HG03520 (cell line): ENCODE data around the gene CXXC5.

ENCODE experiments used
- ATAC-seq: cut with Tn5 transposase; IDR thresholded peaks from one replicate; pipeline ENCODE4 v1.9.1; 2021; ENCODE audit warnings: mild to moderate bottlenecking, moderate library complexity; ENCODE audit not compliant: unreplicated experiment

Gene CXXC5

DNA sequence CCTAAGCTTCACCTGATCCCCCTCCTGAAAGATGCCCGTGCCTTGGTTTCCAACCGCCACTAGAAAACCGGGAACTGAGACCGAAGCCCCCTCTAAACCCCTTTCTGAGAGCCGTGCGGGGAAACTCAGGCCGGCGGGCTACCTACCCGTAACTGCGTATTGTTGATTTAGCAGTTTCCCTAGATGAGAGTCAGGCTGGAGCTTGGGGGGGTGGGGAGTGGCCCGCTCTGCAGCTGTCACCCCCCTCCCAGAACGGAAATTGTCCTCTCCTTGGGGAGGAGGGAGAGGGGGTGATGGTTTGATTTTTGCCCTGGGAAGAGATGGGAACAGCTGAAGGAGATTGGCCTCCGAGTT, 2.5 kb downstream of the CXXC5 start:
- no peak for ATAC-seq

DNA sequence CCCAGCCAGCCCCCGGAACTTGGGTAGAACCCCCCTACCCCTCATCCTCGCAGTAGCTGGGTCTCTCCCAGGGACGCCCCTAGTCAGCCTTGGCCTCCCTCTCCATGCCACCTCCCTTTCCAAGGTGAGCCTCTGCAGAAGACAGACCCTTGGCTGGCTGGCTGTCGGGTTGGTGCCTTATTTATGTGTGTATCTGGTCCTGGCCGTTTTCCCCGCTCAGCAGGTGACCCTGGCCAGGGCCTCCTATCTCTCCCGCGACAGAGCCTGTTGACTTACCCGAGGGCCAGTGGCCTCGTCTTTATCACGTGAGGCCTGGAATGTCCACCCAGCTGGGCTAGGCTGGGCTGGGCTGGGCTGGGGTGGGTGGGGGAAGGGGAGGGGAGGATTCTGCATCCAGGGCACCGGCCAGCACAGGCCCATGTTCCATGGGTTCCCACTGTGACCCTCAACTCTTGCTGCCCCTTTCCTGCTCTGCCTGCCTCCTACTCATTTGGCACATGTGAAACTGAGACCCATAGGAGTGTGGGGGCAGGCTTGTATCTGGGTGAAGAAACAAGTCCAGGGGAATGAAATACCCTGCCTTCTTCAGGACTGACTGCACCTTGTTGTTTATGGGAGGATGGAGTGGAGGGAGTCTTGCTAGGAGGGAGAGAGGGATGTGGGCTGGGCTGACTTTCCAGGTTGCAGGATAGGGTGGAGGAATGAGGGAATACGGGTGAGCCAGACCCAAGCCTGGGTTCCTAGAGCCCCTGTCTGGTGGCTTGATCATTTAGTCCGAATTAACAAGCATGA, 3.1 kb downstream of the CXXC5 start:
- no peak for ATAC-seq

DNA sequence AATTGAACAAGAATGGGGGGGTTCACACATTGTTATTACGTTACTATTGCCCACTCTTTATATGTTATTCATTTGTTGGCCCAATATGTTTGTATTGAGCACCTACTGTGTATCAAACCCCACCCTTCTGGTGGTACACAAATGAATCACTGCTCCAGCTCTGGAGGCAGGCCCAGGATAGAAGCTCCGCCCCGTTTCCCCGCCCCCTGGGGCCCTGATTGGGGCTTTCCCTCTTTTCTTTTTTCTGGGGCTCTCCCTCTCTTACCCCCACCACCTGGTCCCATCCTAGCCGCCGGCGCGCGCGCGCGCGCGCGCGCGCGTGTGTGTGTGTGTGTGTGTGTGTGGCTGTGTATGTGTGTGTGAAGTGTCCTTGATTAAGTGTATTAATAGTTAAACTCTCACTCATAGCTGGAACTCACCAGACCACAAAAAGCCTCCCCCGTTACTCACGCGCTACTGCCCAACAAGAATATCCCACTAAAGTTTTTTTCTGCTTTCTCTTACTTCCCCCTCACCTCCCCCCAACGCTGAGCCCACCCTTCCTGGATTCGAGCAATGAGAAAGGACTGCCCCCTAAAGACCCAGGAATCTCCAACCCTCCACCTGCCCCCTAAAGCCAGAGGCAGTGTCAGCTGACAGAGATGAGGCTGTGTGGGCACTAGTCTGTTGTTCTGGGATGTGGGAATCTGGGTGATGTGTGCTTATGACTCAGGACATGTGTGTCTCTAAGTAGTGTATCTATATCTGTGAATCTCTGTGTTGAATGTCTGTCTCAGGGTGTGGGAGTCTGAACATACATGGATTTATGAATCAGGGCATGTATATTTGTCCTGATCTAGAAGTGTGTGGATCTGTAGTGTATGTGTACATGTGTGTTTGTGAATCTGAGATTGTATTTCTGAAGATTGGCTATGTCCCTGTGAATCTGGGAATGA, 4.0 kb downstream of the CXXC5 start:
- ATAC-seq = peak; percentile 38

DNA sequence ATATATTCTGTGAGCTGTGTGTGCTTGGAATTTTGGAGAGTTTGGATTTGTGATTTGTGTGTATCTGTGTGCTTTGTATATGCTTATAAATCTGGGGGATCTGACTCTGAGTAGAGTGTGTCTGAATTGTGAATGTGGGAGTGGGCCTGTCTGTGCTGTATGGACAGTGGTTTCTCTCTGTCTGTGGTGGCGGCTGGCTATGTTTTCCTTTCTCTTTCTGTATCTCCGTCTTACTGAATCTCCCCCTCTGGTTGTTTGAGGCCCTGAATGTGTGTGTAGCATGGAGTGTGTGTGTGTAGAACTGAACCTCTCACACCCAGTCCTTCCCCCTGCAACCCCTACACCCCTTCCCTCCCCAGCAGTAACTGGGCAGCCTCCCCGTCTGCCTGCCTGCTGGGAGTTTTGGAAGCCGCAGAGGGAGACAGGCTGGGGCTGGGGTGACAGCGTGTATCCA, 4.7 kb downstream of the CXXC5 start:
- peak; percentile 27 for ATAC-seq

- ATAC-seq = no peak
These were observed 5.5 kb downstream of the CXXC5 start for GRCh38 chr5:139653616-139654015.

DNA sequence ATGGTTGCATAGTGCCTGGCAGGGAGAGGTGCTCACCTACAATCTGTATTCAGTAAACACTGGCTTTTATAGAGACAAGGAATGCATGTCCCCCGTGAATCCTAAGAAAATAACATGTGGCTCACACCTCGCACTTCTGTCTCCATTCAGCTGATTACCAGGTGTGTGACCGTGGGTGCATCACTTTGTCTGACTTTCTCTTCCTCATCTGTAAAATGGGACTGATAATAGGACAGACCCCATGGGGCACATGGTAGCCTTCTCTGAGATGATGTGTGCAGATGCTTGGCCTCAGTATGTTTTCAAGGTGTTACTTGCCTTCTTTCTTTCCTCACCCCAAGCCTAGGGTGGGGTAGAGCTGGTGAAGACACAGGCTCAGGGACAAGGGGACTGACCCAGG, 6.3 kb downstream of the CXXC5 start:
- no peak for ATAC-seq

- no peak for ATAC-seq
These were observed 6.8 kb downstream of the CXXC5 start for GRCh38 chr5:139654871-139655491.

GRCh38 chr5:139655727-139656271, 7.7 kb downstream of the CXXC5 start:
- no peak for ATAC-seq

DNA sequence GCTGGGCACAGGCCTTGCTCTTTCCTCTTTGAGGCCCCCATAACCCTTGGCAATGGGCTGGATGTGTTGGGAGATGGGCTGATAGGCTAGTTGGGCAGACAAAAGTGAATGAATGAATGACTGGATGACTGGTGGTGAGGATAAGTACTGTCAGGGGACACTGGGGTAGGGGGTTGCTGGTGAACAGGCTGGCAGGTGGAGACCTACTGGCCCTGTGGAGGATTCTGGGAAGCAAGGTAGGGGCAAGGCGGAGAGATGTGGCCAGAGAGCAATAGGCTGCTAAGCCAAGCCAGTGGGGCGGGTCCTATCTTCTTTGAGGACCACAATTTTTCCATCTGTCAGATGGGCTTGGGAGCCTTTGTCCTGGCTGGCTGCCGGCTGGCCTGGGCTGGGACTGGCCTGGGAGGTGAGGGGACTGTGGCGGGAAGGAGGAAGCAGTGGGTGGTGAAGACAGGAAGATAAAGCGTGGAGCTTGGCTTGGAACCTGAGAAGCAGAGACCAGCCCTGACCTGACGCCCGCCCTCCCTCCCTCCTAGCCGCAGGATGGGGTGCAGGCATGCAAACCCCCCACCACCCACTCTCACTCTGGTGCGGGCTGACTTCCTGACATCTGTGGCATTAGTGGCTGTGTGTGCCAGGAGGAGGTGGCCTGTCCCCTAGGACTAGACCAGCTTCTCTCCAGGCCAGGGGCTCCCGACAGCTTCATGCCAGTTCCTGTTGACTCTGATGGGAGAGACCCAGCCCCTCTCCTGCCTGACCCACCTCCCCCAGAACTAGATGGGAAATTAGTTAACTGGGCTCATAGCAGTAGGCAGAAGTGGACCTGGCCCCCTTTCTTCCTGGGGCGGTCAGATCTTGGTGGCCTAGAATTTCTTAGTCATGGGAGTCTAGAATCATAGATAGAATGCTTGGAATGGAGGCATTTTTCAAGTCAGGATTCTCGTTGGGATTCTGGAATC, 9.5 kb downstream of the CXXC5 start:
- ATAC-seq = no peak

DNA sequence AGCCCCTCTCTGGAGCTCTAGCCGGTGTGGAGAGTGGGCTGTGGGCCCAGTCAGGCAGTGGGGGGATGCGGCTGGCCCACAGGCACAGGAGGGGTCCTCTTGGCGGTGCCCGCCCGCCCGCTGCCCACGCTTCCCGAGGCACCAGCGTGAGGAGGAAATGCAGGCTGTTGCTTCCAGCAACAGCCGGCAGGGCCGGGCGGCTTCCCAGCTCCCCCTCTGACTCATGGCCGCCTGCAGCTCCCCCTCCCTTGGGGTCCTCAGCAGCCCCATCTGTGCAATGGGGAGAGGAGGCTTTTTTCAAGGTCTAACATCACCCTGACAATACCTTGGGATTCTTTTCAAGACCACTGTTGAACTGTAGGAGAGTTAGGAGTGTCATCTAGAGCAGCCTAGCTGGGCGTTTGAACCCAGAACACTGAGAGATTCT, 10.4 kb downstream of the CXXC5 start:
- no peak for ATAC-seq

DNA sequence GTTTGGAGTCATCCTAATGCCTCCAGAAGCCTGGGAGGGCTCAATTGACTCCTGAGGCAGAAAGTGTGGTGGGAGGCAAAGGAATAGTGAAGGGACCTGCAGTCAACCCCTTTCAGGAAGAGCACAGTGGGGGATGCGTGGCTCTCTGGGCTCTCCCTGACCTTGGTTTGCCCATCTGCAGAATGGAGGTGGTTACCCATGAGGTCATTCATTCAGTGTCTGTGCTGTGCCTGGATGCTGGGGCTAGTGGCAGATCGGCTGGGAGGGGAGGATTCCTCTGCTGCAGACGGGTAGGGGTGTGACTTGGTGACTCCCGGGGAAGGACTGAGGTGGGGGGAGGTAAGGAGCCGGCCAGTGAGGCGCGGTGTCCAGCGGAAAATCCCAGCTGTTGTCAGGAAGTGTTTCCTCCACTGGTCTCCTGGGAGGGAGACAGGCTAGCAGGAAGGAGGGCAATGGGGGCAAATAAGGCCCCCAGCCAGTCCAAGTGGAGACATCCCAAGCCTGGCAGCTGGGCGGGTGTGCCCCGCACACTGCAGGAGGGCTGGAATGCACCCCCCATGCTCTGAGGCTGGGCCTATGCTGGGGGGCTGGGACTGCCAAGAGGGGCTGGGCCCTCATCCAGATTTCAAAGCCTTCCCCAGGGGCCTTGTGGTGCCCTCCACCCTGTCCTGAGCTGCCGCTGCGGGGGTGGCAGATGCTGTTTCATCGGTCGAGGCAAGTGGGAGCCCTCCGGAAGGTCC, 10.9 kb downstream of the CXXC5 start:
- no peak for ATAC-seq

DNA sequence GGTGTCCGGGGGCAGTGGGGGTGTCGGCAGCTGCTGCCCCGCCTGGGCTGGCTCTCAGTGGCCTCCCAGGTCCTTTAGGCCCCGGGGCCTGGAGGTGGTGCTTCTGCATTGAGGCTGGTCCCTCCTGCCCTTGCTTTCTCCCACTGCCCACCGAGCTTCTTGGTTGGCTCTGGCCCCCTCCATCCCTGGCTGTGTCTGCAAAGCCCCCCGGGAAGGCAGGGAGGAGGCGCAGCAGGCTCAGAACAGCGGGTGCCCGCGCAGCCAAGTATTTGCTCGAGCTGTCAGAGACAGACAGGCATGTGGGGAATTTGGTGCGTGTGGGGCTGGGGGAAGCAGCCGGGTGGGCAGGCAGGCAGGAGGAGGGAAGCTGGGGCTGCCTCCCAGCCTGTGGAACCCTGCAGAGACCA, 11.5 kb downstream of the CXXC5 start:
- no peak for ATAC-seq

DNA sequence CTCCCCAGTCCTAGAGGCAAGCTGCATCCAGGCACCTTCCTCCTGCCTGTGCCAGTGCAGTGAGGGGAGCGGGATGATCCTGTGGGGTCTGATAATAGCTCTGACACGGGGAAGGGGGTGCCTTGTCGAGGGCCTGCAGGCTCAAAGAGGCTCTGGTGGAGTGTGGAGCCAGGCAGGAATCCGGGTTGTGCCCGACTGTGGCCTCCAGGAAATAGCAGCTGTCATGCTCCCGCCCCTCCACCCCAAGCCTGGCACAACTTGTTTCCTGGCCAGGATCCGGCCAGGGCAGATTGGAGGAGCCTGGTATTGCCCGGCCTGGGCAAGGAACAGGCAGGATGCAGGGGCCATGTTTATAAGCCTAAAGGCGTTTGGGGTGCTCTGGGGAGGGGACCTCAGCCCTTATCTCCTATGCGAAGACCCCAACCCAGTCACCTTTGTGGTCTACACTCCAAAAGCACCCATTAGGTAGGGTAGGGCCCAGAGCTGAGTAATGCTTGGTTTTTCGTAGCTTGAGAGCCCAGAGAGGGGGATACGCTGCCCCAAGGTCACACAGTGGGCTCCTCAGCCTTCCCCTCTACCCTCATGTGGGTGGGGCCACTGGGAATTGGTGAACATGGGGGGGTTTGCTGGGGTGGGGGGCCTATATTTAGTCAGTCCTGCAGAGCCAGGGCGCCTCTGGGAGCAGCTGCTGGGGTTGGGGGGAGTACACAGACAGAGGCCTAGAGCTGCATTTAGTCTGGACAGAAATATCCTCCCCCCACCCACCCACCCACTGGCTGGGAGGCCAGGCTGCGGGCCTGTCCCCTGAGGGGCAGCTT, 12.2 kb downstream of the CXXC5 start:
- no peak for ATAC-seq

GRCh38 chr5:139660923-139661814, 13.0 kb downstream of the CXXC5 start:
- ATAC-seq = no peak

DNA sequence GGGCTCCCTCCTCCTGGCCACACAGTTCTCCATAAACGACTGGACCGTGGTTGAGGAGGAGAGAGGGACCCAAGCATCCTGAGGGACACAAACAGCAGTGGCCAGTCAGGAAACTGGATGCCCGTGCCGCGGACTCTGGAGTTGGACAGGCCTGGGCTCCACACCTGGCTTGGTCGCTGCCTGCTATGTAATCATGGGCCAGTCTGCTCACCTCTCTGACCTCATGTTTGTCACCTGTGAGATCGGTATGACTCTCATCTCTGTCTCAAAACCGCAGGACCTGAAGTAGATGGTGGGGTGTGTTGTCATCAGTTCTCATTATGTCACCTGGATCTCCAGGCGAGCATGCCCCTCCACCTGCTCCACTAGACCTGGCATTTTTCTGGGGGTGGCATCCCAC, 14.5 kb downstream of the CXXC5 start:
- no peak for ATAC-seq

- no peak for ATAC-seq
These were observed 15.3 kb downstream of the CXXC5 start for GRCh38 chr5:139663207-139664085.
